Activated CD4-positive, alpha-beta T cell treated with anti-CD3 and anti-CD28 coated beads, Interleukin-2, amount 10 ng/mL, durations not matched to agents 7 days and 5 days (primary cell): ENCODE data around the gene SYNM. TPM values are rescaled to one million over a fixed set of nuclear protein-coding genes. Genes with fewer than 3 reads are reported as not detected.

Experiments
- CTCF ChIA-PET: fragments of 350-600 bp; sonication (Branson Sonifier 250); formaldehyde crosslinking; loops from one replicate; lab custom pipeline; 2021; ENCODE audit warnings: antibody characterized with exemption; lab: Charles Lee
- POLR2A ChIA-PET: fragments of 350-600 bp; sonication (Branson Sonifier 250); formaldehyde crosslinking; loops from one replicate; lab custom pipeline; 2021; ENCODE audit warnings: antibody characterized with exemption; lab: Charles Lee
- DNase-seq: peaks from one replicate; pipeline ENCODE4 v3.0.0-alpha.2; 2020
- H3K27ac Mint-ChIP-seq: one replicate; pipeline ENCODE4 v1.8.0; 2021; ENCODE audit warnings: mild to moderate bottlenecking, moderate library complexity, mixed read lengths
- H3K27me3 Mint-ChIP-seq: one replicate; pipeline ENCODE4 v1.8.0; 2021; ENCODE audit warnings: mixed read lengths
- H3K36me3 Mint-ChIP-seq: one replicate; pipeline ENCODE4 v1.8.0; 2021; ENCODE audit warnings: low read depth, mixed read lengths
- H3K4me1 Mint-ChIP-seq: one replicate; pipeline ENCODE4 v1.8.0; 2021; ENCODE audit warnings: mixed read lengths
- H3K4me3 Mint-ChIP-seq: one replicate; pipeline ENCODE4 v1.8.0; 2021; ENCODE audit warnings: mild to moderate bottlenecking, moderate library complexity, mixed read lengths
- H3K9me3 Mint-ChIP-seq: one replicate; pipeline ENCODE4 v1.8.0; 2021; ENCODE audit warnings: mixed read lengths
- total RNA-seq, 2 experiments: library from RNA; stranded (reverse); gene quantifications; one replicate each; pipeline ENCODE4 v1.2.3, GENCODE V29; 2021

SYNM gene
- total RNA-seq, 2 experiments from 2014 or later, result 0.08 to 0.12 TPM

DNA sequence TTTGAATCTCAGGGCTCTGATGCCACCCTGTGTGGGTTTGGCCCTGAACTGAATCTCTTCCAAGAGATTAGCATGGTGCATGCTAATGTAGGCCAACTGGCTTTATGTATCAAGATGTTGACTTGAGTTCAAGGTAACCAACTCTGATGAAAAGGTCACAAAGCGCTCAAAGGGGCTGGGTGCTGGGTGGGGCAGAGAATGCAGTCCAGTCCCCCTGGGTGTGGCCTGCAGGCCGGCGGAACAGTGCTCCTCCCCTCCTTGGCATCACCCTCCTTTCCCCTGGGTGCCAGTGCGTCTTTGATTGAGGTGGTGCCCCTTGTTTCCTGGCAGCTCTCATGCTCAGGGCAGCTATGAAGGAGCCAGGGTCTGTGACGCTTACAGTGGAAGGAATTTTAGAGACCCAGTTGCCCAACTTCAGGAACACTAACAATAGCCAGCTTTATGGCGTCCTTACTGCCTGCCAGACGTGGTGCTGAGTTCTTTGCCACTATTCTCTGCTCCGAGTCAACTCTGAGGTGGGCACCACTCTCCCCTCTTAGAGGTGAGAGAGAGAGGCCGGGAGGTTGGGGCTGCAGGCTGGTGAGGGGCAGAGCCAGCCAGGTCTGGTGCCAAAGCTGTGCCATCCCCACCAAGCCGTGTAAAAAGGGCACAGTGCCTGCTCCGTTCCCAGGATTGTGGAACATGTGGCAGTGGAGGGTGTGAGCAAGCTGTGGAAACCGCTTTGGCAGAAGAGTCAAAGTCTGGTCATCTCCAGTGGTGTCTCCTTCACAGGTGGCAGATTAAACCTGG, 9.8 kb downstream of the SYNM start:
- Mint-ChIP-seq H3K27ac (no peak overlapping the region), H3K36me3 (no peaks in the 10 kb centered on the region), H3K4me3 (no peak overlapping the region), H3K27me3 (no peaks in the 10 kb centered on the region), H3K9me3 (no peaks in the 10 kb centered on the region), H3K4me1 (peaks cover 6% of the 10 kb centered on the region)
- no peak for DNase-seq
- ChIA-PET POLR2A (no interaction called here), CTCF (no interaction called here)

DNA sequence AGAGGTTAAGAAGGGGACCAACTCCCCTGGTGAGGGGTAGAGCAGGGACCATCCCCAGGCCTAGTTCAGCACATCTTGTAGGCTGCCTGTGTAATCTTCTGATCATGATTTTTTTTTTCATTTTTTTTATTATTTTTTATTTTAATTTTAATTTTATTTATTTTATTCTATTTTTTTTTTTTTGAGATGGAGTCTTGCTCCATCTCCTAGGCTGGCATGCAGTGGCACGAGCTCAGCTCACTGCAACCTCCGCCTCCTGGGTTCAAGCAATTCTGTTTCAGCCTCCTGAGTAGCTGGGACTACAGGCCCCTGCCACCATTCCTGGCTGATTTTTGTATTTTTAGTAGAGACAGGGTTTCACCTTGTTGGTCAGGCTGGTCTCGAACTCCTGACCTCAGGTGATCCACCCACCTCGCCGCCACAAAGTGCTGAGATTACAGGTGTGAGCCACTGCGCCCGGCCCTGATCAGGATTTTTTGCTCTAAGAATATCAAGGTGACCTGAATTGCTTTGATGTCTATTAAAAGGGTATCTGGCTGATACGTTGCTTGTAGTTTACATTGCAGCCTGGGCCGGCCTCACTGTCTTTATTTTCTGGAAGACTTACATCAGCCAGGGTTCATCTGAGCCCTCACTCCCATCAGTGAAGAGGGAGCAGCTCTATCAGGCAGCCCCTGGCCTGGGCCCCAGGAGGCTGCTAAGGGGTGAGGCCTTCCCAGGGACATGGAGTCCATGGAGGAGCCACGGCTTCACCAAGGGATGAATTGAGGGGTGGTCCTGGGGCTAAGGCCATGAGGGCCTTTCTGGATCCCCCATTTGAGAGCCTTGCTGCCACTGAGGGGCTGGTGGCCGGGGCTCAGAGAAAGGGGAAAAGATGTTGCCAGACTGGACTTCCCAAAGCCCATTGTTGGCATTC, 10.7 kb downstream of the SYNM start:
- no peak for DNase-seq
- Mint-ChIP-seq H3K27ac (no peak overlapping the region), H3K4me1 (peaks cover 5% of the 10 kb centered on the region), H3K27me3 (no peaks in the 10 kb centered on the region), H3K4me3 (no peak overlapping the region), H3K9me3 (no peaks in the 10 kb centered on the region), H3K36me3 (no peaks in the 10 kb centered on the region)
- ChIA-PET POLR2A (no interaction called here), CTCF (no interaction called here)

DNA sequence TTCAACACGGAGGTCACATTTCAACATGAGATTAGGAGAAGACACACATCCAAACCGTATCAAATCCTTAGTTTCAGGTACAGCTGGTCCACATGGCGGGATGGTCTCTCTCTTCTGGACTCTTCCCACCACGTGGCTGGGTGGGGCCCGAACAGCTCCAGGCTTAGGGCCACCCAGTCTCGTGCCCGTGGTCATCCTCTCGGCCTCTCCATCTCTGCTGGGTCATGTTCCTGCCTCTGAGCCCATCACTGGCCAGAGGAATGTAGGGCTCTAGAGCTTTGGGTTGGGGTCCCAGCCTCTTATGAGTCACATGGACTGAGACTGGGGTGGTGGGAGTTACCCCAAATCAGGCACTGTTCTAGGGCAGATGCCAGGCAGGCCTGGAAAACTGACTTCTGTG, 12.2 kb downstream of the SYNM start:
- no peaks in the 10 kb centered on the region for H3K9me3 Mint-ChIP-seq

DNA sequence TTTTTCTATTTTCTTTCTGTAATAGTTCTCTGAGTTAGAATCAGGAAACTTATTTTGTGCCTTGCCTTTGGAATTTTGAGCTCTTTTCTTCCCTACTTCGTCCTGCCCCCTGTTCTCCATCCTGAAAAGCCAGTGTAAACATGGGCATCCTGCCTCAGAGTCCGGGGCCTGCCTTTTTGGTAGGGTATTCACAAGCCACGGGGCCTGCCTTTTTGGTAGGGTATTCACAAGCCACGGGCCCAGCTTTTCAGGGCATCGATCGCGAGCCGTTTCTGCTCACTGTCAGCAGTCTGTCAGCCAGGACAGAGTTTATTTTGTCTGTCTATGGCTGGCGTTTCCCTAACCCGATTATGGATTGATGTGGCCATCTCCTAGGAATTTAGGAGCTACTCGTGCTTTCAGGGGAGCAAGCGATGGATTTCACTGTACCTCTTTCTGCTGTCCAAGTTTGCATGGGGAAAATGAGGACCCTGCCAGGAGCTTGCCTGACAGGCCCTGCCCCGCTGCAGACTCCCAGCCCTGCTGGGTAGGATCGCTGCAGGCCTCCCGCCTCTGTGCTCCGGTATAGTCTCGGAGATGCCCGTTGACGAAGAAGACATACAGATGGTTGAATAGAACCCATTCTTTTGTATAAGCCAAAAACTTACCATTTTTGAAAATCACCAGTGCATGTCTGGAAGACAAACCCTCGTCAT, 12.8 kb downstream of the SYNM start:
- Mint-ChIP-seq H3K4me1 (no peaks in the 10 kb centered on the region), H3K27me3 (no peaks in the 10 kb centered on the region), H3K4me3 (no peak overlapping the region), H3K9me3 (no peaks in the 10 kb centered on the region), H3K27ac (no peak overlapping the region), H3K36me3 (no peaks in the 10 kb centered on the region)
- ChIA-PET CTCF (interaction anchor here (0.6 kb wide), 1 partner anchor 182 kb away, joined by 3 read pairs; no protein-coding TSS in a partner anchor), POLR2A (no interaction called here)
- DNase-seq, result no peak

More for the DNA sequence above, 12.2 kb downstream of the SYNM start:
- Mint-ChIP-seq H3K27ac (no peak overlapping the region), H3K4me1 (no peaks in the 10 kb centered on the region), H3K36me3 (no peaks in the 10 kb centered on the region), H3K4me3 (no peak overlapping the region), H3K27me3 (no peaks in the 10 kb centered on the region)
- no peak for DNase-seq
- ChIA-PET CTCF (no interaction called here), POLR2A (no interaction called here)

DNA sequence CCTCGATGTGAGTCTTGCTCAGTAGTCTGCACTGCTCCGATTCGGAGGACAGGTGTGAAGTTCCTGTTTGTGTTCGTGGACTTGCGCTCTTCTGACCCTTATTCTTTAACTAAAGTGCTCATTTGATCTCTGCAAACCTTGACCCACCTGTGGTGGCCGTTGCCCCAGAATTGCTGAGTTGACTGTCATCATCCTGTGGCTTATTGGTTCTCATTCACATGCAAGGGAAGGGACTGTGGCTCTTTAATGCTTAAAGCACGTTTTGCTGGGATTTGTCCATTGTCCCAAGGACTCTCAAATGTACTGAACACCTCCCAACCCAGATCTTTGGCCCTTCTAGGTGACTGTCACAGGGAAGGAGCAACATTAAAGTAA, 13.4 kb downstream of the SYNM start:
- Mint-ChIP-seq H3K9me3 (no peaks in the 10 kb centered on the region), H3K36me3 (no peaks in the 10 kb centered on the region), H3K27me3 (no peaks in the 10 kb centered on the region), H3K4me1 (no peaks in the 10 kb centered on the region), H3K27ac (no peak overlapping the region), H3K4me3 (no peak overlapping the region)
- ChIA-PET CTCF (interaction anchor here (0.6 kb wide), 1 partner anchor 182 kb away, joined by 3 read pairs; no protein-coding TSS in a partner anchor), POLR2A (no interaction called here)
- DNase-seq, result no peak

DNA sequence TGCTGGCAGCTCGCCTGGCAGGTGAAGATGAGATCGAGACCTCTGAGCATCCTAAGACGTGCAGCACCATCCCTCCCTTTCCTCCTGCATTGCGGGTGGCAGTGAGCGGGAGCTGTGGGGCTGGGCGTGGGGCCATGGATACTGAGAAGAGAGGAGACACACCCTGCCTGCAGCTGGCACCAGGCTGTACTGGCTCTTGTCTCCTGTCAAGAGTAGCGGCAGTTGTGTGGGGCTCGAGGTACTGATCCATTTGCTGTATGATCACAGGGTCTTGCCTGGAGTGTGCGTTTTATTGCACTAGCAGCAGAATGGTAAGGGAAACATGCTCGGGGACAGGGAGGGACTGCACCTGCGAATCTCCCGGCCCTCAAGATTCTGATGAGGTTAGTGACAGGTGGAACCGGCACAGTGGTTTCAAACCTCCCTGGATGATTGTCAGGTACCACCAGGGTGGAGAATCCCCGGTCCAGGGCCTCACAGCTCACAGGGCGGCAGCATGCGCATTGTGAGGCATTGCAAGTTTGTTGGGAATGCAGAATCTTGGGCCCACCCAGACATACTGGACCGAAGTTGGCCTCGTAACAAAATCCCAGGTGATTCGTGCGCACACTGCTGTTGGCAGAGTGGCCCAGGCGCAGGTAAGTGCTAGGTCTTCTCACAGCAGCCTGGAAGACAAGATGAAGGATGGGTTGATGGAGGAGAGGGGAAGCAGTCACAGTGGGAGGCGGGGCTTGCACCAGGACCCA, 14.1 kb downstream of the SYNM start:
- no peaks in the 10 kb centered on the region for H3K27me3 Mint-ChIP-seq
- DNase-seq, result no peak
- no peaks in the 10 kb centered on the region for H3K4me1 Mint-ChIP-seq
- no peak overlapping the region for H3K4me3 Mint-ChIP-seq
- ChIA-PET CTCF (no interaction called here), POLR2A (no interaction called here)
- H3K9me3 Mint-ChIP-seq, result no peaks in the 10 kb centered on the region
- no peak overlapping the region for H3K27ac Mint-ChIP-seq
- H3K36me3 Mint-ChIP-seq, result no peaks in the 10 kb centered on the region

DNA sequence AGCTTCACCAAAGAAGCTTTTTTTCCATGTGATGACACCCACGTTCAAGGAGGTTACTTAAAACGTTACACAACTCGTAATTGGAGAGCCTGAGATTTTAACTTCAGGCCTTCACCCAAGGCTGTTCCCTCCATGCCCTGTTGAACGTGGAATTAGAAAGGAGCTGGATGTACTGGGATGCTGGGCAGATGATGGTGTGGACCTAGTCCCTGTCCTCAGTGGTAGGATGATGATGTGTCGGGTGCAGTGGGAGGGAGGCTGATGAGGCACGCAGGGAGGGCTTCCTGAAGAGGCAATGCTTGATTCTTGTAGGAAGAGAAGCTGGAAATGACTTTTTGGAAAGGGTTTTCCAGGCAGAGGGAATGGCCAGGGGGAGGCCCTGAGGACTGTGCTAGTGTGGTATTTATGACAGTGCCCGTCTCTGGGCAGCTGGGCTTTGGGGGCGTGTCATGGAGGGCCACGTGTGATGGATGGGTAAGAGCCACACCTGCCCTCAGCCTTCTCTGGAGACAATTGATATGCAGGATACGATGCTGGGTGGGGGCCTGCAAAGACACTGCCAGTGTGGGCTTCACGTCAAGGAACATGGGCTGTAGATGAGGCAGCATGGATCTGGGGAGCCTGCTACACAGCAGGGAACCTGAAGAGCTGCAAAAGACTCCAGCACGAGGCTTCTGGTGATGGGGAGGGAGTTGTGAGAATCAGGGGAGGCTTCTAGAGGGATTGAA, 15.3 kb downstream of the SYNM start:
- Mint-ChIP-seq H3K9me3 (no peaks in the 10 kb centered on the region), H3K27ac (no peak overlapping the region), H3K4me3 (no peak overlapping the region), H3K36me3 (no peaks in the 10 kb centered on the region), H3K4me1 (no peaks in the 10 kb centered on the region), H3K27me3 (no peaks in the 10 kb centered on the region)
- CTCF ChIA-PET, result interaction anchor here (0.7 to 1.6 kb wide), 2 partner anchors 13 to 19 kb away, joined by 3 read pairs; no protein-coding TSS in a partner anchor
- POLR2A ChIA-PET, result no interaction called here
- DNase-seq, result no peak

DNA sequence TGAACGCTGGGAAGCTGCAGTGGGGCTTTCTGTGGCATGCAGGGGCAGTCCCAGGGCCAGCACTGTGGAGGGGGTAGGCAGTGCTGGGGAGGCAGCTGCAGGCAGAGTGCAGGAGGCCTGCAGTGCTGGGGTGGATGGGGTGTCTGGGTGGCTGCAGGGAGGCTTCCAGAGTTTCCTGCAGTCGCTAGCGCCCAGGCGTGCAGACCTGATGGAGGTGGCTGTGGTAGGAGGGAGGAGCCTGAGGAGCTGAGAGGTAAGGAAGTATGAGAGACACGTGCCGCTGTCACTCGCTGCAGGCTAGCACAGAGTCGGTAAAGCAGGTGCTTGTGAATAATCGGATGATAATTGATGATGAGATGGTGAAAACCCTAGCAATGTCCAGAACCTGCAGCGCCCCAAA, 16.3 kb downstream of the SYNM start:
- H3K27me3 Mint-ChIP-seq, result no peaks in the 10 kb centered on the region
- no peaks in the 10 kb centered on the region for H3K36me3 Mint-ChIP-seq
- no peaks in the 10 kb centered on the region for H3K4me1 Mint-ChIP-seq
- H3K9me3 Mint-ChIP-seq, result no peaks in the 10 kb centered on the region
- no peak overlapping the region for H3K4me3 Mint-ChIP-seq
- POLR2A ChIA-PET, result no interaction called here
- CTCF ChIA-PET, result interaction anchor here (0.6 to 1.6 kb wide), 2 partner anchors 14 to 670 kb away, joined by 3 read pairs; no protein-coding TSS in a partner anchor
- no peak overlapping the region for H3K27ac Mint-ChIP-seq
- no peak for DNase-seq

DNA sequence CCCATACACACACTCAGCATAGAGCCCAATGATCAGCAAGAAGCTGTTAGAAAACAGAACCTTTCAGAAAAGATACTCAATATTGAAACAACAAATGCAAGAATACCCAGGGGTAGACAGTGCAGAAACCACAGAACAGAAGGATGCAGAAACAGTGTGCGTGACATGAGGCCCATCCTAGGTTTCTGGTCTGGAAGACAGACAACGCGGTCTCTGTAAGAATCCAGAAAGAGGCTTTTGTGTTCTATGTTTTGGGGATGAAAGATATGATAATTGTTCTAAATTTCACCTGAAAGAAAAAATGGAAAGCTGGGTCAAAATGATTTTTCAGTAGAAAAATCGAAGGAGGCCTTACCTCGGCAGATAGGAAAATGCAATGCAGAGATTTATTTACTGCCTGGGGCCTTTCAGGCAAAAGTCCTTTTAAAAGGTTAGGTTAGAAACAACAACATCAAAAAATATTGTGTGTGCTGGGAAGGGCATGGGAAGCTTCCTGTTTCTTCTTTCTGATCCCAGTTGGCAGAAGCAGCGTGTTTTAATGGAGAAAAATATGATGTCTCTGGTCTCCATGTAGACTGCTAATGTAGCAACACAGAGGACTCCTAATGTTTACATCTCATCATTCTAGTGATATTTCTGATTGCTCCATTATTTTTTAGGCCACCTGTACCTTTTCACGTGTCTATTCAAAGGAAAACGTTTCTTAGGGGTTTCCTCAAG, 17.0 kb downstream of the SYNM start:
- H3K4me1 Mint-ChIP-seq, result no peaks in the 10 kb centered on the region
- no peaks in the 10 kb centered on the region for H3K9me3 Mint-ChIP-seq
- H3K36me3 Mint-ChIP-seq, result no peaks in the 10 kb centered on the region
- ChIA-PET POLR2A (no interaction called here), CTCF (interaction anchor here (1.6 kb wide), 1 partner anchor 15 kb away, joined by 3 read pairs; no protein-coding TSS in a partner anchor)
- H3K27me3 Mint-ChIP-seq, result no peaks in the 10 kb centered on the region
- no peak overlapping the region for H3K27ac Mint-ChIP-seq
- H3K4me3 Mint-ChIP-seq, result no peak overlapping the region
- DNase-seq, result no peak

DNA sequence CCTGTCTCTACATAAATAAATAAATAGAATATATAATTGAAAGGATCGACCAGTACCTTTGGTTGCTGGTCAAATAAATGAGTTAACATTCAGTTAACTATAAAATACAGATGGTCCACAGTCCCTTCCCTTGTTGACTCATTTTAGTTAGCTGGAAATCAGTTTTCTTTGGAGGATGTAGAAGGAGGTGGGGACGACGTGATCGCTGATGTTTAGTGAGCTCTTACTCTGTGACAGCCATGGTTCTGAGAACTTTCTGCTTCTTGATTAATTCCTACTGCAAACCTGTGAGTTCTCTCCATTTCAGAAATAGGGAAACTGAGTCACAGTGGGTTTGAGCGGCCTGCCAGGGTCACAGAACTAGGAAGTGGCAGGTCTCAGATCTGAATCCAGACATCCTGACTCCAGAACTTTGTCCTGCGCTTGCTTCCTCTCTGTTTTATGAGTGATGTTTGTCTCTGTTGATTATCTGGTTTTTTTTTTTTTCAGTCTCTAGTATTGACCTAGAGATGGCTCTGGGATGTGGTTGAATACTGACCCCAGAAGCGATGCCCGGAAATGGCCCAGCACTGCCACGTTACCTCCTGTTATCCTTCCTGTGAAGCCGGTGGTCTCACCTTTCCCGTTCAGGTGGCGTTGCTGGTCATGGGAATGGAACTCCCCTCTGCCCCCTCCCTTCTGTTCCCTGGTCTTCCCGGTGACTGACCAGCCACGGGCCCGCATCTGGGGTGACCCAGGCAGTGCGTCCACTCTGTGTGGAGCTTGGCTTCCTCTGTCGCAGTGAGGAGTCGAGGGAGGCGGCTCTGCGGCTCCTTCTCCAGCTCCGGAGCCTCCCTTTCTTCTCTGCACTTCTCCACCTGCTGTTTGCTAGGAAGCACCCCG, 18.2 kb downstream of the SYNM start:
- Mint-ChIP-seq H3K9me3 (no peaks in the 10 kb centered on the region), H3K36me3 (no peaks in the 10 kb centered on the region), H3K4me3 (no peak overlapping the region), H3K27me3 (no peaks in the 10 kb centered on the region), H3K4me1 (no peaks in the 10 kb centered on the region), H3K27ac (no peak overlapping the region)
- DNase-seq, result no peak
- POLR2A ChIA-PET, result no interaction called here
- CTCF ChIA-PET, result interaction anchor here (0.6 kb wide), 1 partner anchor 50 kb away, joined by 3 read pairs; no protein-coding TSS in a partner anchor
